ENCODE measurements around the gene IL27RA. TPM values are rescaled to one million over a fixed set of nuclear protein-coding genes. Genes with fewer than 3 reads are reported as not detected.

Gene IL27RA
- total RNA-seq, 1 experiment from 2014 or later = 14.2 TPM

GRCh38 chr19:13984875-13985741 is 46.5 kb upstream of the IL27RA start:
- ATAC-seq (no peak), DNase-seq (no peak)
- no peak for TF ChIP-seq EZH2 (IDR thresholded peaks at IDR 0.05; ENCODE audit: low read length, unreplicated experiment)
- TF ChIP-seq EZH2phosphoT487 (IDR thresholded peaks at IDR 0.05; ENCODE audit: borderline replicate concordance, low read length) = no peak
- TF ChIP-seq, protein P1, sequence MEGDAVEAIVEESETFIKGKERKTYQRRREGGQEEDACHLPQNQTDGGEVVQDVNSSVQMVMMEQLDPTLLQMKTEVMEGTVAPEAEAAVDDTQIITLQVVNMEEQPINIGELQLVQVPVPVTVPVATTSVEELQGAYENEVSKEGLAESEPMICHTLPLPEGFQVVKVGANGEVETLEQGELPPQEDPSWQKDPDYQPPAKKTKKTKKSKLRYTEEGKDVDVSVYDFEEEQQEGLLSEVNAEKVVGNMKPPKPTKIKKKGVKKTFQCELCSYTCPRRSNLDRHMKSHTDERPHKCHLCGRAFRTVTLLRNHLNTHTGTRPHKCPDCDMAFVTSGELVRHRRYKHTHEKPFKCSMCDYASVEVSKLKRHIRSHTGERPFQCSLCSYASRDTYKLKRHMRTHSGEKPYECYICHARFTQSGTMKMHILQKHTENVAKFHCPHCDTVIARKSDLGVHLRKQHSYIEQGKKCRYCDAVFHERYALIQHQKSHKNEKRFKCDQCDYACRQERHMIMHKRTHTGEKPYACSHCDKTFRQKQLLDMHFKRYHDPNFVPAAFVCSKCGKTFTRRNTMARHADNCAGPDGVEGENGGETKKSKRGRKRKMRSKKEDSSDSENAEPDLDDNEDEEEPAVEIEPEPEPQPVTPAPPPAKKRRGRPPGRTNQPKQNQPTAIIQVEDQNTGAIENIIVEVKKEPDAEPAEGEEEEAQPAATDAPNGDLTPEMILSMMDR (conservative IDR thresholded peaks at IDR 0.05; ENCODE audit: low read depth, low read length) = no peak
- no peak overlapping the region for H3K4me2 ChIP-seq (ENCODE audit: low read length)
- intact Hi-C loops (cut with micrococcal nuclease) = no loop called here
- no TSS peak for BruUV-seq (replicated peaks)
- H3K4me3 ChIP-seq (ENCODE audit: low read length) = no peak overlapping the region
- H2AFZ ChIP-seq (ENCODE audit: low read length) = no peak overlapping the region
- ChIA-PET CTCF (no interaction called here), POLR2A (ENCODE audit: unreplicated experiment) (interaction anchor here (0.5 kb wide), 1 partner anchor 90 kb away, joined by 3 read pairs; no protein-coding TSS in a partner anchor)
- H3K9me2 ChIP-seq (replicated peaks; ENCODE audit: low read length) = no peaks in the 10 kb centered on the region
- no peaks in the 10 kb centered on the region for H3F3A ChIP-seq (ENCODE audit: low read length, unreplicated experiment)
- no peak overlapping the region for H3K9ac ChIP-seq (ENCODE audit: low read length)
- no peaks in the 10 kb centered on the region for H3K27me3 ChIP-seq (ENCODE audit: low read length)
- no peaks in the 10 kb centered on the region for H3K79me2 ChIP-seq (ENCODE audit: low read length)
- H3K9me3 ChIP-seq (ENCODE audit: low read length) = no peaks in the 10 kb centered on the region
- no peaks in the 10 kb centered on the region for H4K20me1 ChIP-seq (ENCODE audit: low read length)
- no peaks in the 10 kb centered on the region for H3K4me1 ChIP-seq (ENCODE audit: insufficient read depth, low read length)
- H3K36me3 ChIP-seq (ENCODE audit: low read depth, low read length) = no peaks in the 10 kb centered on the region; the same call in 1 of the 2 replicates
- H3K27ac ChIP-seq (ENCODE audit: low read length) = no peak overlapping the region

- no peaks in the 10 kb centered on the region for H4K20me1 ChIP-seq (ENCODE audit: low read length)
- H3F3A ChIP-seq (ENCODE audit: low read length, unreplicated experiment) = no peaks in the 10 kb centered on the region
- no peak overlapping the region for H3K9ac ChIP-seq (ENCODE audit: low read length)
- H3K9me3 ChIP-seq (ENCODE audit: low read length) = no peaks in the 10 kb centered on the region
- TF ChIP-seq EZH2phosphoT487 (IDR thresholded peaks at IDR 0.05; ENCODE audit: borderline replicate concordance, low read length) (no peak), EZH2 (IDR thresholded peaks at IDR 0.05; ENCODE audit: low read length, unreplicated experiment) (no peak)
- TF ChIP-seq, protein P1 (conservative IDR thresholded peaks at IDR 0.05; ENCODE audit: low read depth, low read length) = no peak
- no TSS peak for BruUV-seq (replicated peaks)
- no peaks in the 10 kb centered on the region for H3K9me2 ChIP-seq (replicated peaks; ENCODE audit: low read length)
- H3K4me2 ChIP-seq (ENCODE audit: low read length) = no peak overlapping the region
- no peaks in the 10 kb centered on the region for H3K27me3 ChIP-seq (ENCODE audit: low read length)
- H3K27ac ChIP-seq (ENCODE audit: low read length) = no peak overlapping the region
- ATAC-seq (no peak), DNase-seq (no peak)
- ChIA-PET POLR2A (ENCODE audit: unreplicated experiment) (interaction anchor here (0.5 kb wide), 1 partner anchor 89 kb away, joined by 3 read pairs; no protein-coding TSS in a partner anchor), CTCF (no interaction called here)
- intact Hi-C loops (cut with micrococcal nuclease) = no loop called here
- H3K79me2 ChIP-seq (ENCODE audit: low read length) = no peaks in the 10 kb centered on the region
- H2AFZ ChIP-seq (ENCODE audit: low read length) = no peak overlapping the region
- H3K36me3 ChIP-seq (ENCODE audit: low read depth, low read length) = no peaks in the 10 kb centered on the region; the same call in 1 of the 2 replicates
- no peak overlapping the region for H3K4me3 ChIP-seq (ENCODE audit: low read length)
- H3K4me1 ChIP-seq (ENCODE audit: insufficient read depth, low read length) = no peaks in the 10 kb centered on the region
These were observed 45.7 kb upstream of the IL27RA start for GRCh38 chr19:13985771-13986347.
